NB4 (cell line): ENCODE data around the gene CD302.

ENCODE experiments used
- CTCF ChIP-seq: IDR thresholded peaks from one replicate; pipeline ENCODE4 v1.5.1; 2012; ENCODE audit warnings: low read depth, low read length
- MAX ChIP-seq: IDR thresholded peaks from 2 replicates; pipeline ENCODE4 v1.6.1; 2011; ENCODE audit warnings: low read depth, low read length
- MYC ChIP-seq: IDR thresholded peaks from 2 replicates; pipeline ENCODE4 v1.6.1; 2011; ENCODE audit warnings: low read depth, low read length
- POLR2A ChIP-seq: IDR thresholded peaks from 2 replicates; pipeline ENCODE4 v1.6.1; 2011; ENCODE audit warnings: mild to moderate bottlenecking; ENCODE audit not compliant: insufficient read length; ENCODE audit errors: extremely low read depth

DNA sequence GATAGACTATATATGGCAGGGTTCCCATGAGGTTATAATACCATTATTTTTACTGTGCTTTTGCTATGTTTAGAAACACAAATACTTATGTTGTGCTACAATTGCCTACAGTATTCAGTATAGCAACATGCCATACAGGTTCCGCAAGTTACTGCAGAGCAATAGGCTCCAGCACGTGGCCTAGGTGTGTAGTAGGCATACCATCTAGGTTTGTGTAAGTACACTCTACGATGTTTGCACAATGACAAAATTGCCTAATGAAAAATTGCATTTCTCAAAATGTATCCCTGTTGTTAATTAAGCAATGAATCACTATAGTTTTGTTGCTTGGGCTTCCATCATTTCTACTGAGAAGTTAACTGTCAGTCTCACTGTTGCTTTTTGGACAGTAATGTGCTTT is 9.8 kb downstream of the CD302 start:
- TF ChIP-seq CTCF (no peak), MAX (no peak), POLR2A (no peak), MYC (no peak)
